HCEC 1CT (cell line): ENCODE data around the gene FIGNL2.
"Not testable (repeated sequence)": the region's sequence is repeated elsewhere in the genome, so short reads cannot be mapped to it uniquely, and the experiment has no call there.

Source experiments
- DNase-seq: peaks from one replicate; pipeline ENCODE4 v3.0.0-alpha.2; 2017

Gene FIGNL2

GRCh38 chr12:51833448-51834227, 14.9 kb downstream of the FIGNL2 start:
- no peak for DNase-seq

- no peak for DNase-seq
These were observed 16.0 kb downstream of the FIGNL2 start for GRCh38 chr12:51832354-51833107.

- DNase-seq, result not testable (repeated sequence)
These were observed 16.7 kb downstream of the FIGNL2 start for GRCh38 chr12:51831817-51832216.

GRCh38 chr12:51829641-51830040, 18.9 kb downstream of the FIGNL2 start:
- no peak for DNase-seq

GRCh38 chr12:51829011-51829481, 19.5 kb downstream of the FIGNL2 start:
- DNase-seq, result no peak

- DNase-seq, result no peak
These were observed 20.3 kb downstream of the FIGNL2 start for GRCh38 chr12:51827925-51828818.

- DNase-seq, result no peak
These were observed 21.6 kb downstream of the FIGNL2 start for GRCh38 chr12:51826881-51827280.

- no peak for DNase-seq
These were observed 23.3 kb downstream of the FIGNL2 start for GRCh38 chr12:51825216-51825615.

- peak; percentile 67 for DNase-seq
These were observed 24.5 kb downstream of the FIGNL2 start for GRCh38 chr12:51823875-51824565.

- DNase-seq, result no peak
These were observed 25.6 kb downstream of the FIGNL2 start for GRCh38 chr12:51822956-51823355.

- no peak for DNase-seq
These were observed 26.3 kb downstream of the FIGNL2 start for GRCh38 chr12:51822261-51822616.

GRCh38 chr12:51821440-51822260, 26.9 kb downstream of the FIGNL2 start:
- no peak for DNase-seq

GRCh38 chr12:51820526-51821439, 27.7 kb downstream of the FIGNL2 start:
- DNase-seq, result peak; percentile 28

- DNase-seq, result no peak
These were observed 28.6 kb downstream of the FIGNL2 start for GRCh38 chr12:51819736-51820525.

- peak; percentile 70 for DNase-seq
These were observed 29.8 kb downstream of the FIGNL2 start for GRCh38 chr12:51818566-51819300.

GRCh38 chr12:51818086-51818485, 30.4 kb downstream of the FIGNL2 start:
- no peak for DNase-seq

- no peak for DNase-seq
These were observed 31.2 kb downstream of the FIGNL2 start for GRCh38 chr12:51817027-51817953.

GRCh38 chr12:51815571-51815970, 32.9 kb downstream of the FIGNL2 start:
- DNase-seq, result no peak
